GM21423 (cell line): ENCODE data around the gene UBE2V1.

ENCODE experiments used
- ATAC-seq: cut with Tn5 transposase; IDR thresholded peaks from one replicate; pipeline ENCODE4 v1.9.1; 2021; ENCODE audit warnings: mild to moderate bottlenecking, moderate library complexity; ENCODE audit not compliant: unreplicated experiment

Gene UBE2V1

GRCh38 chr20:50049442-50050026, 63.4 kb downstream of the UBE2V1 start:
- no peak for ATAC-seq

GRCh38 chr20:50048420-50049166, 64.4 kb downstream of the UBE2V1 start:
- no peak for ATAC-seq

GRCh38 chr20:50044353-50044960, 68.5 kb downstream of the UBE2V1 start:
- no peak for ATAC-seq

- no peak for ATAC-seq
These were observed 69.2 kb downstream of the UBE2V1 start for GRCh38 chr20:50043573-50044352.

GRCh38 chr20:50042370-50043313, 70.3 kb downstream of the UBE2V1 start:
- ATAC-seq, result no peak

- ATAC-seq, result no peak
These were observed 71.6 kb downstream of the UBE2V1 start for GRCh38 chr20:50041246-50041873.

DNA sequence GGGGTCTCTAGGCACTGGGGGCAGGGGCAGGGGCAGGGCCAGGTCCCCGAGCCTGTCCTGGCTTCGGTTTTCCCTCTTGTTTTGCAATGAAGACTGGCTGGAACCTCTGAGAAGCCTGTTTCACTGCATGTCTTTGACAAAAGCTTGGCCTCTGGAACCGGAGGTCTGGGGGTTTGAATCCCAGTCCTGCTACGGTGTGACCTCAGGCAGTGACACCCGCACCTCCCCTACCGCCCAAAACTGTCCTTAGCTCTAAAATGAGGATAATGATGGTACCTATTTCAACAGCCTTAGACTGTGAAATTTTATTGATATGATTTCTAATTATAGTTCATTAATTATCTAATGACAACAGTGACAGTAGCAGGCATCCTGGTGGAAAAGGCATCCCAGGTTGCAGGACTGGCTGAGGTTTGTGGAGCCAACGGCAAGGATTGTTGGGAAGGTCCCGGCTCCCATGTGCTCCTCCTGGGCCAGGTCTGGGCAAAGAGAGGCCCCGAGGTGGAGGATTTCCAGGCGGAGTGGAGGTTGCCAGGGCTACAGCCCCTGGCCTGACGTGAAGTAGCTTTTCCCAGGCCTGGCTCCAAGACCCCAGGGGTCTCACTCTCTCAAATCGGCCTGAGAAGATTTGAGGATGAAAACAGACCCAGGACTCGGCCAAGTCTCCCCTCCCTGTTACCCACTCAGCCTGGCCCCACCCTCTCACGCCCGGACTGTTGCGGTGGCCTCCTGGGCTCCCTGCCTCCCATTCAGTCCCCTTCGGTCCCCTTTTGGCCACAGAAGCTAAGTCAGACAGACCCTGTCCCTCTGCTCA, 72.3 kb downstream of the UBE2V1 start:
- ATAC-seq, result no peak

DNA sequence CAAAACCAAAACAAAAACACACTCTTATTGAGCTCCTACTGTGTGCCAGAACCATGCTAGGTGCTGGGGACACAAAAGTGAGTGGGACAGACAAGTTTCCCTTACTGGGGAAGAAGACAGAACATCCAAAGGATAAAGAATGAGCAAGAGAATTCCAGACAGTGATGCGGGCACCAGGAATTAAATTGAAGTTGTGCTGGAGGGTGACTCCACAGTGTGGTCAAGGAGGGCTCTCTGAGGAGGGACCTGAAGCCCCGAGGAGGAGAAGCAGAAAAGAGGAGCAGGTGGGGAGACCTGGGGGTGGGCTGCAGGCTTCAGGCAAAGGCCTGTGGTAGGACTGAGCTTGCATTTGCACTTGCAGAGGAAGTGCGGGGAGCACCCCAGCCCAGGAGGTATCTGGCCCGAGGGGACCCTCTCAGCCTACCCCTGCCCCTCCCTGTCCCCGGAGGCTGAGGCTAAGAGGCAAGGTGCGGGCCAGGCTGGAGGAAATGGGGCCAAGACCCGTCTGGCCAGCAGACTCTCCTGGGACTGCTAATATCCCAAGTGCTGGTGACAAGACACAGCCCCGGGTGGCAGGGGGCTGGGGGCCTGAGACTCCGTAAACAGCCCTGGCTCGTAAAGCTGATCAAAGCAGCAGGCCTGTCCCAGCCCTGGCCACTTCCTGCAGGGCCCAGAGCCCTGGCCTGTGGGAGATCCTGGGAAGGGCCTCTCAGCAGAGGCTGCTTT, 73.1 kb downstream of the UBE2V1 start:
- no peak for ATAC-seq

GRCh38 chr20:50038574-50038991, 74.4 kb downstream of the UBE2V1 start:
- no peak for ATAC-seq

DNA sequence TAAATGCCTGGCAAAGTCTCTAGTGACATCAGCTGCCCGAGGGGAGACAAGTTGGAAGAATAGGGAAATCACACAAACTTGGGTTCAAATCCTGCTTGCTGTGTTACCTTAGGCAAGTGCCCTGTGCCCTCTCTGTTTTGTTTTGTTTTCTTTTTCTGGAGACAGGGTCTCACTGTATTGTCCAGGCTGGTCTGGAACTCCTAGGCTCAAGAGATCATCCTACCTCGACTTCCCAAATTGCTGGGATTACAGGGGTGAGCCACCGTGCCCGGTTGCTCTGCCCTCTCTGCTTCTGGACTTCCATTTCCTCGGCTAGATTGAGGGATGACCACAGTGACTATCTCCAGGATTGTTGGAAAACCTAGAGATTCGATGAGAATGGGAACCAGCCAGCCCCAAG, 74.8 kb downstream of the UBE2V1 start:
- ATAC-seq, result no peak

DNA sequence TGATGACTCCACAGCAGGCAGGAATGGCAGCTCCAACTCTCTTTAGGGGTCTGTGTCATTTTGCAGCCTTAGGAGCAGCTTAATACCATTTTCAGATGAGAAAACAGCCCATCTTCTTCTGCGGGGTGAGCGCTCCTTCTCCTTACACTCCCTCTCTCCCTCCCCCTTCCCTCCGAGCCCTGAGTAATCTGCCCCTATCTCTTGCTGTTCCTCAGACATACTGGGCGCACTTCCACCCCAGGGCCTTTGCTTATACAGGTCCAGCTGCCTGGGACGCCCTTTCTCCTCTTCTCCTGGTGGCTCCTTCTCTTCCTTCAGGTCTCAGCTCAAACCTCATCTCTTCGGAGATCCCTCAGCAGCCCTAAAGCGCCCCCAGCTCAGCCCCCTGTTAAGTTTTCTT, 75.4 kb downstream of the UBE2V1 start:
- no peak for ATAC-seq

DNA sequence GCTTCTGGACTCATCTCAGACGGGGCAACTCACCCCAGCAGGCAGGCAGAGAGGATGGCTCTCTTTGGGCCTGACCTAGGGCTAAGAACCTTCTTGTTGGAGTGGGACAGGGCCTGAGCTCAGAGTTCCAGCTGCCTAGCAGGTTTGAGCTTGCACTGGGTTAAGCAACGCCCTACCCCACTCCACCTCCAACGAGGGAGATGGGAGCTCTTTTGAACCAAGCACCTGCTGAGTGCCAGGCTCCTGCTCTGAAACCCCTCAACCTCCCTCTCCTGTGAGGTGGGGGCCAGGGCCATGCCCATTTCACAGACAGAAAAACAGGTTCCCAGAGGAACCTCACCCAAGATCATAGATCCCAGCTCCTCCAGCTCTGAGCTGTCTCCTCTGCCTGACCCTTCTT, 75.8 kb downstream of the UBE2V1 start:
- ATAC-seq, result no peak

DNA sequence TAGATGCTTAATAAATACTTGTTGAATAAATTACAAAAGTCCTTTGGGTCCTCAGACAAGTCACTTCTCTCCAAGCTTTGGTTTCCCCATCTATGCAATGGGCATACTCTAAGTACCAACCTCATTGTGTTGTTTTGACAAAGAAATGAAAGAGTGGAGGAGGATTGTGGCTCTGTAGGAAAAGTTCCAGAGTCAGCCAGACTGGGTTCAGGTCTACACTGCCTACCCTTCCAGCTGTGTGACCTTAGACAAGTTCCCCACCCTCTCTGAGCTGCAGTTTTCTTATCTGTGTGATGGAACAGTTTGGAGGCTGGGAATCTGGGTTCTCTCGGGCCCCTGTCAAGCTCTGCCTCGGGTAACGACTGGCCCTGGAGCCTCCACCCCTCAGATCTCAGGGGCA, 76.2 kb downstream of the UBE2V1 start:
- ATAC-seq, result no peak

- ATAC-seq, result no peak
These were observed 78.3 kb downstream of the UBE2V1 start for GRCh38 chr20:50034567-50035180.

- ATAC-seq, result no peak
These were observed 79.8 kb downstream of the UBE2V1 start for GRCh38 chr20:50032955-50033666.
